Epithelial cell of esophagus (primary cell): ENCODE data around the gene ADNP.

ENCODE experiments used
- DNase-seq: peaks from one replicate; pipeline ENCODE4 v3.0.0; 2010; ENCODE audit warnings: low read depth
- H3K4me3 ChIP-seq: 2 replicates; pipeline ENCODE4 v1.5.1; 2011; ENCODE audit warnings: mild to moderate bottlenecking, low read length, control low read depth
- CTCF ChIP-seq: IDR thresholded peaks from 2 replicates; pipeline ENCODE4 v1.5.1; 2011; ENCODE audit warnings: low read depth, mild to moderate bottlenecking, low read length, control low read depth, inconsistent platforms; ENCODE audit not compliant: insufficient read depth; ENCODE audit errors: missing control alignments

The ADNP gene

GRCh38 chr20:50848846-50849673 lies 82.2 kb downstream of the ADNP start:
- H3K4me3 ChIP-seq = no peak overlapping the region
- TF ChIP-seq CTCF = no peak
- no peak for DNase-seq

- TF ChIP-seq CTCF = no peak
- DNase-seq = peak; percentile 82
- H3K4me3 ChIP-seq = no peak overlapping the region
Observed at GRCh38 chr20:50848341-50848808, 82.9 kb downstream of the ADNP start.

DNA sequence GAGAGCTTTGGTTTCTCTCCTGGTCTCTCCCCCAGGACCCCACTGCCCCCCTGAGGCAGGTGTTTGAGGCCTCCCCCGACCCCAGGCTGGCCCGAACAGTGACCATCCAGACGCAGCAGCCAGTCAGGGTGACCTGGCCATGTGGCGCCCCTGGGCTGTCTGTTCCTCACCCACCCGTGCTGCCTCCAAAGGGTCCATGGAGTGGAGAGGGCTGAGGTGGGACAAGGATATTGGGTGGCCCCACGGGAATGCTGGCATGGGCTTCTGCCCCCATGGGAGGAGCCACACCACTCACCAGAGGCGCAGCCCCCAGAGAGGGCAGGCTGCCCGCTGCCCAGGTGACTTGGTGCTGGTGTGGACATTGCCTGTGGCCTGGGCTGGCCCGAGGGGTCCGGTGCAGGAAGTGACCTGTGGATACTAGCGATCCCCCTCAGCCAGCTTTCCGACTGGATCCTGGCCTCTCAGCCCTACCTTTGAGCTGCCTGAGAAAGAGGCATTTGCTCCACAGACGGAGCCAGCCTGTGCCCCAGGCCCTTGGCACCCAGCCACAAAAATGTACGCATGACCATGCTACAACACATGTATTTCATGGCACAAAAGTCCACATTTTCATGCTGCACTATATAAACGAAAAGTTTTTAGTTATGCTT lies 85.5 kb downstream of the ADNP start:
- DNase-seq = peak; percentile 69
- no peak for TF ChIP-seq CTCF
- no peak overlapping the region for H3K4me3 ChIP-seq

GRCh38 chr20:50844430-50845100 lies 86.7 kb downstream of the ADNP start:
- peak; percentile 100 for DNase-seq
- no peak overlapping the region for H3K4me3 ChIP-seq
- TF ChIP-seq CTCF = no peak

GRCh38 chr20:50843331-50844276 lies 87.6 kb downstream of the ADNP start:
- no peak for TF ChIP-seq CTCF
- no peak overlapping the region for H3K4me3 ChIP-seq
- peak; percentile 85 for DNase-seq

DNA sequence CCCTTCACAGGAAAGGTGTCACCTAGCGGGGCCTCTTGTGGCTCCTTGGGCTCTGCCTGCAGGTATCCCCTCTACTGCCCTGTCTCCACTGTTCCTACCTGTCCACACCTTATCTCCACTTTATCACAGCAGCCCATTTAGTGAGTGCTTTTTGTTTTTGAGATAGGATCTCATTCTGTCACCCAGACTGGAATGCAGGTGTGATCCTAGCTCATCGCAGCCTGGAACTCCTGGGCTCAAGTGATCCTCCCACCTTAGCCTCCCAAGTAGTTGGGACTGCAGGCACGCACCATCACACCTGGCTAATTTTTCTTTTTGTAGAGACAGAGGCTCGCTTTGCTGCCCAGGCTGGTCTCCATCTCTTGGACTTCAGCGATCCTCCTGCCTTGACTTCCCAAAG lies 88.4 kb downstream of the ADNP start:
- TF ChIP-seq CTCF = no peak
- no peak for DNase-seq

More for the DNA sequence above, 88.4 kb downstream of the ADNP start:
- H3K4me3 ChIP-seq = no peak overlapping the region
